ENCODE data around the gene SIRT1.
"Not testable (repeated sequence)": the region's sequence is repeated elsewhere in the genome, so short reads cannot be mapped to it uniquely, and the experiment has no call there.

SIRT1 gene

GRCh38 chr10:67877421-67877820, 7.0 kb upstream of the SIRT1 start:
- DNase-seq (ENCODE audit: low read depth), result not testable (repeated sequence)

- DNase-seq (ENCODE audit: low read depth), result no peak
These were observed 6.3 kb upstream of the SIRT1 start for GRCh38 chr10:67878133-67878532.

GRCh38 chr10:67883710-67884312, 645 bp upstream of the SIRT1 start:
- DNase-seq (ENCODE audit: low read depth), result no peak

- peak; percentile 69 for DNase-seq (ENCODE audit: low read depth)
These were observed 600 bp downstream of the SIRT1 start for GRCh38 chr10:67884842-67885670.

- DNase-seq (ENCODE audit: low read depth), result no peak
These were observed 9.2 kb downstream of the SIRT1 start for GRCh38 chr10:67893637-67894036.

GRCh38 chr10:67903581-67903980, 19.1 kb downstream of the SIRT1 start:
- no peak for DNase-seq (ENCODE audit: low read depth)

GRCh38 chr10:67912331-67912946, 28.0 kb downstream of the SIRT1 start:
- DNase-seq (ENCODE audit: low read depth), result no peak

GRCh38 chr10:67914777-67915340, 30.4 kb downstream of the SIRT1 start:
- DNase-seq (ENCODE audit: low read depth), result no peak

GRCh38 chr10:67917169-67917568, 32.7 kb downstream of the SIRT1 start:
- DNase-seq (ENCODE audit: low read depth), result no peak

- DNase-seq (ENCODE audit: low read depth), result no peak
These were observed 33.2 kb downstream of the SIRT1 start for GRCh38 chr10:67917679-67918078.

GRCh38 chr10:67921065-67921464, 36.6 kb downstream of the SIRT1 start:
- no peak for DNase-seq (ENCODE audit: low read depth)

GRCh38 chr10:67923551-67923950, 39.1 kb downstream of the SIRT1 start:
- DNase-seq (ENCODE audit: low read depth), result no peak

- no peak for DNase-seq (ENCODE audit: low read depth)
These were observed 39.7 kb downstream of the SIRT1 start for GRCh38 chr10:67924136-67924535.

GRCh38 chr10:67925449-67926005, 41.1 kb downstream of the SIRT1 start:
- no peak for DNase-seq (ENCODE audit: low read depth)

- no peak for DNase-seq (ENCODE audit: low read depth)
These were observed 42.5 kb downstream of the SIRT1 start for GRCh38 chr10:67926951-67927350.

GRCh38 chr10:67933199-67933598, 48.7 kb downstream of the SIRT1 start:
- no peak for DNase-seq (ENCODE audit: low read depth)

- DNase-seq (ENCODE audit: low read depth), result no peak
These were observed 49.9 kb downstream of the SIRT1 start for GRCh38 chr10:67934336-67934735.

GRCh38 chr10:67935223-67935622, 50.8 kb downstream of the SIRT1 start:
- DNase-seq (ENCODE audit: low read depth), result no peak

GRCh38 chr10:67936416-67936815, 52.0 kb downstream of the SIRT1 start:
- DNase-seq (ENCODE audit: low read depth), result no peak

- no peak for DNase-seq (ENCODE audit: low read depth)
These were observed 59.5 kb downstream of the SIRT1 start for GRCh38 chr10:67943917-67944316.

GRCh38 chr10:67955614-67956013, 71.2 kb downstream of the SIRT1 start:
- DNase-seq (ENCODE audit: low read depth), result no peak

GRCh38 chr10:67959839-67960476, 75.5 kb downstream of the SIRT1 start:
- DNase-seq (ENCODE audit: low read depth), result no peak

Measured in T follicular helper cell (primary cell).